Fibroblast of the conjunctiva (primary cell): ENCODE results near the gene TFCP2.
"Not testable (repeated sequence)": the region's sequence is repeated elsewhere in the genome, so short reads cannot be mapped to it uniquely, and the experiment has no call there.

ENCODE experiments used
- DNase-seq: peaks from one replicate; pipeline ENCODE4 v3.0.0-alpha.2; 2010; ENCODE audit warnings: low read depth

Gene TFCP2

GRCh38 chr12:51172515-51173431 is at the start of gene TFCP2:
Gene TFCP2, minus strand, starts transcription at chr12:51173135. Its CDS starts 713 bp downstream, at chr12:51172422.
- DNase-seq: peak; percentile 88

- no peak for DNase-seq
Measured at GRCh38 chr12:51222461-51222860, 49.5 kb upstream of the TFCP2 start.

GRCh38 chr12:51219857-51220256 is 46.9 kb upstream of the TFCP2 start:
- DNase-seq: not testable (repeated sequence)

GRCh38 chr12:51219322-51219721 is 46.4 kb upstream of the TFCP2 start:
- DNase-seq: no peak

- no peak for DNase-seq
Measured at GRCh38 chr12:51218607-51219161, 45.7 kb upstream of the TFCP2 start.

GRCh38 chr12:51217968-51218606 is 45.2 kb upstream of the TFCP2 start, which contains the start of gene POU6F1:
Gene POU6F1, minus strand, starts transcription at chr12:51218062. Its CDS starts 11,226 bp downstream, at chr12:51206836.
- DNase-seq: peak; percentile 64

- no peak for DNase-seq
Measured at GRCh38 chr12:51217133-51217967, 44.4 kb upstream of the TFCP2 start.

GRCh38 chr12:51216642-51217041 is 43.7 kb upstream of the TFCP2 start:
- DNase-seq: no peak

GRCh38 chr12:51214895-51215294 is 42.0 kb upstream of the TFCP2 start:
- no peak for DNase-seq

GRCh38 chr12:51210690-51211395 is 37.9 kb upstream of the TFCP2 start:
- DNase-seq: no peak

GRCh38 chr12:51209259-51209658 is 36.3 kb upstream of the TFCP2 start:
- no peak for DNase-seq

GRCh38 chr12:51208016-51208660 is 35.2 kb upstream of the TFCP2 start:
- no peak for DNase-seq

- DNase-seq: no peak
Measured at GRCh38 chr12:51205350-51205749, 32.4 kb upstream of the TFCP2 start.

GRCh38 chr12:51202718-51203117 is 29.8 kb upstream of the TFCP2 start:
- no peak for DNase-seq

GRCh38 chr12:51200806-51201205 is 27.9 kb upstream of the TFCP2 start:
- DNase-seq: no peak

- DNase-seq: no peak
Measured at GRCh38 chr12:51200156-51200555, 27.2 kb upstream of the TFCP2 start.

- no peak for DNase-seq
Measured at GRCh38 chr12:51199366-51199945, 26.5 kb upstream of the TFCP2 start.

GRCh38 chr12:51198568-51199365 is 25.8 kb upstream of the TFCP2 start:
- DNase-seq: no peak

GRCh38 chr12:51197736-51198567 is 25.0 kb upstream of the TFCP2 start:
- no peak for DNase-seq
